Hematopoietic multipotent progenitor cell treated with erythropoietin and hydrocortisone succinate and interleukin-3 and kit ligand, for 6 days (in vitro differentiated cells): ENCODE results near the gene SHB.

Experiments
- DNase-seq: peaks from one replicate; pipeline ENCODE4 v3.0.0-alpha.2; 2015

The SHB gene

DNA sequence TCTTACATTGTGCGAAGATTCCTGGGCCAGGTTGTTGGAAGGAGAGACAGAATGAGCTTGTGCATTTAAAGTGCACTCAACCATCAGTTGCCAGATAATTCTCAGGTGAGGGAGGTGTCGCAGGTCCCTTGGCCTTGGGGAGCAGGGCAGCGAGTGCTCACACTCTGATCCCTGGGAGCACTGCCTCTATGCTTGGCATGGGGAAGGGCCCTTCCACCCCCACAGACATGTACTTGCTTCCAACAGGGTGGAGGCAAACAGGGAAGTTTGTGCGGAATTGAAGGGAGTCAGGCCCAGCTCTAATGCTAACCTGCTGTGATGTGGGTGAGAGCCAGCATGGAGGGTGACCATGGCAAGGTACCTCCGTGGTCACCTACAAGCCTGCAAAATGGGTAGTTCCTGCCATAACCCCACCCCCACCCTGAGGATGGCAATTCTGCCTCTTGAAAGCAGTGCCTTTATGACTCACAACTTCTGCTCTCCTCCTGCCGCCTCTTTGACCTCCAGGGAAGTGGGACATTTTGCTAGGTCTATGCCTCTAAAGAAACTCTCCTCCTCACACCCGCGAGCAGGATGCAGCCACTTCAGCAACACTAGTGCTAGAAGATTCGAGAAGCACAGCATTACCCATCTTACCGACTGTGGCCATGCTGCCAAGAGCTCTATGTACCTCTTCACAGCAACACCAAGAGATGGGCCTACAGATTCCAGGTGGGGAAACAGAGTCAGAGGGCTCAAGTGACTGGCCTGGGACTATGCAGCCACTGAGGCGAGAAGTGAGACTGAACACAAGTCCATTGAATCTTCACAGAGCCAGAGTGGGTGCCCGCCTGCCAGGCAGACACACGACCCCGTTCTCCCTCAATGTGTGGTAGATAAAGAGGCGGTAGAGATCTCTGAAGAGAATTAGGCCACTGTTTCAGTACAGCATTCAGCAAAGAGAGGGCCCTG lies 143.0 kb downstream of the SHB start:
- DNase-seq, result no peak

DNA sequence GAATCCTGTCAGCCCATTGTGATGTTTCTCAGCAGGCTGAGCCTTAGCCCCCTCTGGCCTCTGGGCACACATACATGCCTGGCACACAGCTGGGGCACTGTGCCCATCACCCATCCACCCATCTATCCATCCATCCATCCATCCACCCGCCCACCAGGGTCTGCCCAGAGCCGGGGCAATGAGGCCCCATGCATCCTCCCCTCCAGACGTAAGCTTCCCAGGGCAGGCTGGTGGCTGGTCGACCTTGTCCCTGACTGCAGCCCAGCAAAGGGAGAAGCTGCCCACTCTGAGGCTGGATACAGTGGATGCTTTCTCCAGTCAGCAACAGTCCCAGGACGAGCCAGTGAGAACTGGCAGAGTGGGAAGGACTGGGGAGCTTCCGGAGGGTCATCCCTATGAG lies 144.0 kb downstream of the SHB start:
- DNase-seq, result no peak

DNA sequence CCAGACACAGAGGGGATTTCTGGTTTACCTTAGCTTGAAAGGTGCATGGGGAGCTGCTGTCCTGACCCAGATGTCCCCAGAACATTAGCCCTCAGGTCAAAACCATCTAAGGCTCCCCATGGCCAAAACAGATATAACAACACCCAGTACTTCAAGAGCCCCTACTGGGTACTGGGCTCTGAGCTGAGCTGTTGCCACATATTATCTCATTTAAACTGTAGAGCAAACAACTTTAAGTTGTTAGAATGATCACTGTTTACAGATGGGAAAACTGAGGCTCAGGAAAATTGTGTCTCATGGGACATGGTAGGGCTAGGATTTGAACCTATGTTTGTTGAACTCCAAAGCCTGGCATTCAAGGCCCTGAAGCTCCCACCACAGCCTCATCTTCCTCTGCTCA lies 144.5 kb downstream of the SHB start:
- no peak for DNase-seq

DNA sequence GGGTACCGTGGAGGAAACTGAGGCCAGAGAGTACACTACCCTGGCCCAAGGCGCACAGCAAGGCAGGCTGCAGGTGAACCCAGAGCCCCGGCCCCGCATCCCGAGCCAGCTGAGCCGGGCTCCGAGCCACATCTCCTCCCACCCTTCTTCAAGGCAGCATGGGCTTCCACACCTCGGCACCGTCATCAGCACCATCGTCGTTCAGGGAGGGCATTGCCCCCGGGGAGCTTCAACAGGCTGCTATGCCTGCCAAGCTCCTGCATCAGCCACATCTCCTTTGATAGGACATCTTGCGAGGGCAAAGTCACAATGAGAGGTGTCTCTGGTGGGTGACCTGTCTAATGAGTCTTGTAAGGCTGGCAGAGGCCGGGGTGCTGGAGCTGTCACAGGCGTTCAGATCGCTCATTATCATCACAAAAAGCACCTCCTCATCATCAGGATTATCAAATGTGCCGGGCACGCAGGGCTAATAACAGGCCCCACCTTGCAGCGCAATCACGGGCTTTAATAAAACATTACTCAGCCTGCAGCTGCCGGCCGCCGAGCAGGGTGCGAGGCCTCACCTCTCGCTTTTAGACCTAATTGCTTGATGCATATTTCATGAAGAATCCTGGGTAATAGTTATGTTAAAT lies 145.1 kb downstream of the SHB start:
- no peak for DNase-seq

DNA sequence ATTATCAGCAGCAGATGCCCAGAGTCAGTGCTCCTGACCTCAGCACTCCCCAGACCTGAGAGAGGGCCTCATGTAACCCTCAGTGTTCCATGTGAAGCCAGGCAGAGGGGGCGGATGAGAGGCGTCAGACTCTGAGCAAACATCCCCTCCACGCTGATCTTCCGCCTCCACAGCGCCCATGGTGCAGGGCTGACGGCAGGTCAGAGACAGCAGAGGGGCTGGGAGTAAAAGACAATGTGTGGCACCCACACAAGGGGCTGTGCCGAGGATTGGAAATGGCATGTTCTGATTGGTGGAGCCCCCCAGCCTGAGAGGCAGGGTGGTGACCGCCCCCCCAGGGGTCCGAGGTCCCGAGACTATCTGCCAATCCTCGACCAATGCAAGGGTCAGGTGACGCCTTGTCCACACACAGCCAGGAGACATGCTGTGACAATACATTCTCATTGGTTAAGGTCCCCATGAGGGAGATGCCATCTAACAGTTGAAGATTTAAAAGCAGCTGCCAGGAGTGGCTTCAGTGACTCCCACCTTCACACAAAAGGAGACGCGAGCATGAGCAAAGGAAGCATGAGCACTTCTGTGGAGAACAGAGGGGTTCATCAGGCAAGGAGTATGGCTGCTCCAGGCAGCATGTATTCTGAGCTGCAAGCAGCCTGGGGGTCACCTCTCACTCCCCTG lies 145.8 kb downstream of the SHB start:
- peak; percentile 53 for DNase-seq

DNA sequence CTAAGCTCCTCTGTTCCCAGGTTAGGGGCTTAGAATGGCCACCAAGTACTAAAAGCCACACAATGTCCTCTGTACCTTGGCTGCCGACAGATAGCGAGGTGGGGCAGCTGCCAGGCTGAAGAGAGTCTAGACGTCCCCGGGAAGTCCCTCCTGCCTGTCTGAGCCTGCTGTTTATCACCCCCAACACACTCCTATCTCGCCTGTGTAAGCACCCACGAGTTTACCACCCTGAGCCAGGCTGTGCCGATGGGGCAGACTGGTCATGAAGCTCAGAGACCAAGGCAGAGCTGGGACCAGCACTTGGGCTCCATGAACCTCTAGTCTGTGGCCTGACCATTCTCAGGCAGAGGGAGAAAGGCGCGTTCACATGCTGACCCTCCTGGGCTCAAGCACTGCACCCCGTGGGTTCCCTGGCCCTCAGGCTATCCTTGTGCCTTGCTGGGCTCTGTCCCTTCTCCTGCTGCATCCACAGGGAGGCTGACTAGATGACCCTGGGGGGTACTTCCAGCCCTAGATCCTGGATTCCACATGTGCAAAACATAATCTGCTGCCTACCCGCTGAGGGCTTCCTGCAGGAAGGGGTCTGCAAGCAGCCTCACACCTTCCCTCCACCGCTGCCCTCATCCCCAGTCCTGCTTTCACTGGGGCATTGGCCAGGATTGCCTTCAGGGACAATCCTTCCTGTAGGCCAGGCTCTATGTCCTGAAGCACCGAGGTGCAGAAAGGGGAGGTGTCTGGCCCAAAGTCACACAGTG lies 146.5 kb downstream of the SHB start:
- DNase-seq, result peak; percentile 91

DNA sequence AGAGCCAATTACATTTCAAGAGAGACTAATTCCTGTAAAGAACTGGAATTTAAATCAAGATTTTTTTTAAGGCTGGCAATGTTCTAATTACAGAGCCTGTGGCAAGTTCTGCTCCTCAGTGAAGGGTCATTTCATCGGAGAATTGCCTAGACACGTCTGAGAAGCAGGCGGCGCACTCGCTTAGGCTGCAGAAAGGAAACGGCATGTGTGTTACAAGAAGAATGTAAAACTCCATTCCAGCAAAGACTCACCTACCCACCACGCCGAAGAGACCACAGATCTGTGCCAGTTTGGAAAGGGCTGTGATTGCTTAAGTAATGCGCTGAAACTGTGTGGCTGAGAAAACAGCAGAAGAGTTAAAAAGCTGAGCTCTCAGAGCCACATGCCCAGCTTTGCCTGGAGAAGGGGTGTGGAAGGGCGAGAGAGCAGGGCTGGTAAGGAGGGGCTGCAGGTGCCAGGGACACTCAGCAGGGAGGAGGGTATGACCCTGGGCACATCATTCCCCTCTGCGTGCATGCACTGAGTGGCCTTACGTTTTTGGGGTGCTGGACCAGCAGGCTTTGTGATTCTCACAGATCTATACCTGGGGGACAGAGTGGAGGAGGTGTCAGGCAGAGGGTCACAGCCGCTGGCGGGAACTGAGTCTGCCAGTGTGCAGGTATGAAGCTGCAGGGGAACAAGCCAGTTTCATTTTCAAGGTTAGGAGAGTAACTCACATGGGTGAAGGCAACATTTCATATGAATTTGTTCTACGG lies 147.3 kb downstream of the SHB start:
- DNase-seq, result no peak

DNA sequence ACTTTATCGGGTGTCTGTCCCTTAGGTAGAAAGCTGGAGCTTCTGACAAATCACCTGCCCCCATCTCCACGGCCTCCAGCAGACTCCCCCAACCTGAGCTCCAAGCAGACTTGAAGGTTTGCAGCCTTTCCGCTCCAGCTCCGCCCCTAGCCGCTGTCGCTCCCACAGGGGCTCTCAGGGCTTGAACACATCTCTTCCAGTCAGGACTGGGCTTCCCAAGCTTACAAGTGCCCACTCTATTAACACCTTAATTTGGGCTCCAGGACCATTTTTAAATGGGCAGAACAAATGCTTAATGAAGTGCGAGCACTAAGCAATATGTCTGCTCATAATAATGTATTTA lies 147.9 kb downstream of the SHB start:
- no peak for DNase-seq

DNA sequence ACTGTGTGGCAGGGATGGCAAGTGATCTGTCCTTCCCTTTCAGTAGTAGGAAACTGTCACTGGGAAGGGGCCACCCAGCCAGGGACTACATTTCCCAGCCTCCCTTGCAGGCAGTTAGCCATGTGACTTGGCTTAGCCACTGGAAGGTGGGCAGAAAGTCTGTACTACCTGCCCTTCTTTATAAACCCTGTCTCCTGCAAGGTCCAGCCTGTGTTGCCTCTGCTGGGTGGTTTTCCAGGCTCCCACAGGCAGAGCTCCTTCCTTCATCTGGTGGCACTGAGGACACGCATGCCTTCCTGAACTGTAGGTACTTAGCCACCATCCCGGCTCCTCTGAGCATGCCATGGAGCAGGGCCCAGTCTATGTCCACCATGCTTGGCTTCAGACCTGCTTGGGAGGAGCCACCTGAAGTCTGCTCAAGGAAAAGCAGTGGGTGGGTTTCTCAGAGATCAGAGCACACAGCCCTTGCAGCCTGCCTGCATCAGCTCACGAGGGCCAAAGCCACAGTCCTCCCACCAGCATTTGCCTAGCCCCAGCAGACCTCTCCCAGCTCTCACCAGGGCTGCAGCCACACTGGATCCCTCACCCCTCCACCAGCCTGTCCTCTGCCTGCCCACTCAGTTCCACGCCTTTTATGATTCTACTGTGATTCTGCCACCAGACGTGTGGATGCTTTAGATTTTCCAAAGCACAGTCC lies 148.4 kb downstream of the SHB start:
- DNase-seq, result peak; percentile 52

DNA sequence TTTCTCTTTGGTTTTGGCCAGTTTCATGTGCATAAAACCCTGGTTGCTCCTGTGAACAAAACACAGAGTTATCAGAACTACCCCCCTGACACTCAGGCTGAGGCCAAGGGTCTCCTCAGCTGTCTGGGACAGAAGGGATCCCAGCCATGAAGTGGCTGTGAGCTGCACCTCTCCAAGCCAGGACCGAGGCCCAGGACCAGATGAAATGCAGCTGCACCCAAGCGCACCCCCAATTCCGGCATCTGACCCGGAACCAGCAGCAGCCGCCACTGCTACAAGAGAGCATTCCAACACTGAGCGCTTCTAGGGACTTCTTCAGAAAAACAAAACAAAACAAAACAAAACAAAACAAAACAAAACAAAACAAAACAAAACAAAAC lies 149.1 kb downstream of the SHB start:
- no peak for DNase-seq

DNA sequence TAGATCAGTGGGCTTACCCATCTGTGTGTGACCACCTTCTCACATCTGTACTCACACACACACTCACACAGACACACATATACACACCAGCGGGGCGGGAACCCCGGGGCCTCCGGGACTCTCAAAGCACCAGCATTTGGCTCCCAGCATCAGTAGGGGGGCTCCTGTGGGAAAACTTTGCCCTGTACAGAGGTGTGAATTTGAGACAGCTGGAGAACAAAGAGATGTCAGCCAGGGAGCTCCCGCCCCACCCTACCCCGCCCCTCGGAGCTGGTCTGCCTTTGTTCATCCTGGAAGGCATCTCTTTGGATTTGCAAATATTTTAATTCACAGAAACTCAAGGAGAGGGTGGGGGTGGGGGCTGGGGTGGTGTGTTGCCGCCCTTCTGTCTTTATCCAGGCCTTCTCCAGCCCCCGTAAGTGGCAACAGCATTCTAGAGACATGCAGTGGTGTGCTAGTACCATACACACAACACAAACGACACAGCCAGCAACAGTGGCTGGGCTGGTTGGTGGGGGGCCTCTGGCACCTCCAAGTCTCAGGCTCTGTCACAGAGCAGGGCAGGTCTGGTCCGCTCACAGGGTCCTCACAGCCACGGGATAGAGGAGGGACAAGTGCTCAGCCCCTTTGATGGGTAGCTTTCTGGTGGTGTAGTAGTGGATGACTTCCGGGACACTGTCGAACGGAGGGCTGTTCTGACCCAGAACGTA lies 149.6 kb downstream of the SHB start:
- no peak for DNase-seq

DNA sequence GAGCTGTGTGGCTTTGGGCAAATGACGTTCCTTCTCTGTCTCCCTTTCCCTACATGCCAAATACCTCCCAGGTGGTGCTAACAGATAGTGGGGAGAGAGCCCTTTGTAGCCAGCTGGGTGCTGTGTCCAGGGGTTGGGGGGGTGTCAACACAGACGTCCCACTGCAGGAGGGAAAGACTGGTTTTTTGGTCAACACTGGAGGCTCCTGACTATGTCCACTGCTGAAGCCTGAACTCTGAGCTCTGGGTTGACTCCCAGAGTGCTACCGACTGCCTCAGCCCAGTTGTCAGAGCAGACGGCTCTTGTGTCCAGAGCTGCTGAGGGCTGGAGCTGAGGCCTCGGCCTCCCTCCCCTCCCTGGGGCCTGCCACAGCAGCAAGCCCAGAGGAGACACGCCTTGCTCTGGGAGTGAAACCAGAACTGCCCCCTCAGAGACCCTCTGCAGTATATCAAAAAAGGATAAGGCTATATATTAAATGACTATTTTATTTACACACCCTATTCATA lies 150.3 kb downstream of the SHB start:
- no peak for DNase-seq

DNA sequence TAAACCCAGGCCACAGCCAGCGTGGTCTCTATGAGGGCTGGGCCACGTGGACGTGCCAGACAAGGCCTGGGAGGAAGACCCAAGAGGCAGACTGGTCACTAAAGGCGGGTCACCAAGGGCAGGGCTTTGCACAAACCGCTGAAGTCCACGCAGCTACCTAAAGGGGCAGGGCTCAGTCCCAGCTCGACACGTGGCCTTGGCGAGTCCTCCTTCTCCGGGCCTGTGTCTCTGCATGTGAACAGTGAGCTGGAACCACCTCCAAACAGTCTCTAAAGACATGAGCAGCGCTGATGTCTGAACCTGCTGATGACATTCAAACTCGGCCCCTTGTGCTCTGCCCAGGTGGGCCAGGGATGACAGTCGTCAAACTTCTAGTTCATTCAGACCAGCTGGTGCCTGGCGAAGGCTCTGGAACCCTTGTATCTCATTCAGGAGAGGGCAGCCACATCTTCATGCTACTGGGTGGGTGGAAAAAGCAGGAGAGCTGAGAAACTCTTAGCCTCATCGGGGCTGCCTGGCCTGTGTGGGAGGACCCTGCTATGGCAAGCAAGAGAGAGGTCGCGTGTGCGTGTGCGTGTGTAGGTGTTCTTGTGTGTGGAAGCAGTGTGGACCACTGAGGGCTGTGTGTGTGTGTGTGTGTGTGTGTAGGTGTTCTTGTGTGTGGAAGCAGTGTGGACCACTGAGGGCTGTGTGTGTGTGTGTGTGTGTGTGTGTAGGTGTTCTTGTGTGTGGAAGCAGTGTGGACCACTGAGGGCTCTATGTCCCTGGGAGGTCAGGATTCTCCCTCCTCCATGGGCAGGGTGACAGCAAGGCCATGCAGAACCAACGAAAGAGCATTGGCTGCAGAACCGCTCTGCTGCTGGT lies 151.0 kb downstream of the SHB start:
- DNase-seq, result no peak

DNA sequence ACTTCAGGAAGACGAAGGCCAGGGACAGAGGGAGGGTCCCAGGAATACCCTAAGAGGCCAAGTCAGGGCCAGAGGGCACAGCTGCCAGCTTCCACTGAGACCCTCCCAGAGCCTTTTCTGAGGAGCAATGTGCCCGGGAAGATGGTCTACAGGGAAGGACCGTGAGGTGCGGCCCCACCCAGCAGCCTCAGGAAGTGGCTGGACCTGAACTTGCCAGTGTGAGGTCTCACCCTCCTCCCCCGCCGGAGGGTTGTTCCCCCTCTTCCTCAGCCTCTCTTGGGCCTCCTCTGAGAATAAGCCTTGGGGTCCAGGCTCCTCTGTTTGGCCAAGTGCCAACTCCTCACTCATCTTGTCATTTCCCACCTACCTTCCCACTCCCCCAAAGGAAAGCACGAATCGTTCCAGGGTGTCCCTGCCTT lies 151.7 kb downstream of the SHB start:
- no peak for DNase-seq

DNA sequence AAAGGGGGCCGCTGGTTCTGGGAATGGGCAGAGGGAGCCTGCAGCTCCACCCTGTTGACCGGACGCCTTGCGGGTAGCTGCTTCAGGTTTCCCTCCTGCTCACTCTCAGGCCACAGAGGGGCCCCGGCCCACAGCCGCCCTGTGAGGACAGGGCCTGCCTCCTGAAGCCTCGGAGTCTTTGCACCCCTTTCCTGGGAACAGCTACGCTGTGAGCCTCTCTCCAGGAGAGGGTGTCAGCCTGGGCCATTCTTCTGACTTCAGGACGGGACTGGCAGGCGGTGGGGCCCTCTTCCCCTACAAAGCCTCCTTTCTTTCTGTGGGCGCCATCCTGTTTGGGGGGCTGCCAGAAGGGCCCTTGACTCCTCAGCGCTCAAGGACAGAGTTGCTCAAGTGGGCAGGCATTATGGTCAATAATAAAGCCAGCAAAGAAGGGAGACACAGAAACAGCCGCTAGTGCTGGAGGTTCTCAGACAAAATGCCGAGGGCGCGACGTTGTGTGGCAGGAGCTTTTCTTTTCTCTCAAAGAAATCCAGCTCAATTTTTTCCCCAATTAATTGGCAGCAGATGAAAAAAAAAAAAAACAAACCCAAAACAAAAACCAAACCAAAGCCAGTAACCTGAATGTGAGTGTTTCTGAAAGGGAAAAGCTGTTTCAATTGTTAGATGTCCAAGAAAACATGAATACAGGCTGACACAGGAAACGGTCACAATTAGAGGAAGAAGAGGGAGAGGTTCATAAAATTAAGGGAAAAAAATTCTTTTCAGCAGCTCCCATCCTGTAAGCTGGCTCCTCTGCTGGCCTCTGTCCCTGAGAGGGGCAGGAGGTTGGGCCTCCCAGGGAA lies 152.3 kb downstream of the SHB start:
- DNase-seq, result no peak

DNA sequence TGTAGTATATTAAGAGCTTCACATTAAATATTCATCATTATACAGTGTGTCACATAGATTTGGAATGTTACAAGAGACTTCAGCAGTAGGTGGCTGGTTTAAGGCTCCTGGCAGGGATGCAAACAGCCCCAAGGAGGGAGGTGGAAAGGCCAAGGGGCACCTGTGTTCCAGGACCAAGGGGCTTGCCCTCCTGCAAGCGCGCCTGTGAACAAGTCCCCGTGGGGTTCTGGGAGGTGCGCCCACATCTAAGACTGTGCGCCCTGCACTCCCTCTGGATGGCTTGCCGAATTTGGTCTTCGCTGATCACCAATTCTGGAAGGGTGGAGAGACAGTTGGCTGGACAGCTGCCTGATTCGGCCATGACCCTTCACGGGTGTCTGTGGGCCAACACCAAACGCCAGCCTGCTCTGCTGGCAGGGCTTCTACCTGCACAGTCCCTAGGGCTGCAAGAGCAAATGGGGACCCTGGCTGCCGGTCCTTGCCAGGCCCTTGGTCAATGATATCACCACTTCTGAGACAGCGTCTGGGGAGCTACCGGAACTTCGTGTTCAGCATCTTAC lies 153.0 kb downstream of the SHB start:
- no peak for DNase-seq

DNA sequence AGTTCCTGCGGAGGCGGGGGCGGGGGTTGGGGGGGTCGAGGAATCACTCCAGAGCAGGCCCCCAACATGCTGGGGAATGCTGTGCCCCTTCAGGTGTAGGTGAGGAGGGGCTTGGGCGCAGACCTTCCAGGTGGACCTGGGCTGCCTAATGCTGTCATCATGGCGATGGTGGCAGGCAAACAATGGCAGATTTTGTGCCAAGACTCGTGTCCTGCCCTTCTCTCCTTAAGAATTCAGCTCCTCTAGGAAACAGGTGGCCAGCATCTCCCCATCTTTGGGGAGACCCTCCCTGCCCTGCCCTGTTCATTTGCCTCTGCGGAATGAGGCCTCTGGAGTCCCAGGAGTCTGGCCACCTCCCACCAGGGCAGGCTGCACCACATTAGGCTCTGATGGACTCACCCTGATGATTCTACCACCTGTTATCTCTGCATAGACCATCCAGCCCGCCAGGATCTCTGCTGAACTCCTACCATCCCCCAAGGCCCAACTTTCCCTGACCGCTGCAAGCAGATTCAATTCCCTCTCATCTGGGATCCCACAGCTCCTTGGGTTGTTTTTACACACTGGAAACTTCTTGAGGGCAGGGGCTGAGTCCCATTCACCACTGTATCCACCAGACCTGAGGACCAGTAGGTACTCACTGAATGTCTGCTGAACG lies 154.2 kb downstream of the SHB start:
- DNase-seq, result no peak

DNA sequence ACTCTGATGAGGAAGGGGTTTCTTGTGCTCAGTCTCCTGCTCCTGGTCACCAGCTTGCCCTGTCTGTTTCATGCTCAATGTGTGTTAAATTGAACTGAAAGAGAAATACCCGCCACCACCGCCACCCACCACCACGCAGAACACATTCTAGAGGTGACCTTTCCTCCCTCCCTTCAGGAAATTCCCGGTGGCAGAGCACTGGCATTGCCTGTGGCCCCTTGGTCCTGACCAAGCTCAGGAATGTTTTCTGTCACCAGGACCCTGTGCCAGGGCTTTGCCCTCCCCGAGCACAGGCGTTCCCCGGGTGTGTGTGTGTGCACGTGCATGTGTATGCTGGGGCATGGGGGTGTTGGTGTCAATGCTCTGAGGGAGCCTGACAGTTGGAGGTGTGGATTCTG lies 154.9 kb downstream of the SHB start:
- no peak for DNase-seq
